HG03565 (cell line): Measurements from ENCODE around the gene USP25.
"Not testable (repeated sequence)": the region's sequence is repeated elsewhere in the genome, so short reads cannot be mapped to it uniquely, and the experiment has no call there.

Experiments used
- ATAC-seq: cut with Tn5 transposase; IDR thresholded peaks from one replicate; pipeline ENCODE4 v1.9.1; 2021; ENCODE audit warnings: mild to moderate bottlenecking, moderate library complexity; ENCODE audit not compliant: unreplicated experiment

The USP25 gene

DNA sequence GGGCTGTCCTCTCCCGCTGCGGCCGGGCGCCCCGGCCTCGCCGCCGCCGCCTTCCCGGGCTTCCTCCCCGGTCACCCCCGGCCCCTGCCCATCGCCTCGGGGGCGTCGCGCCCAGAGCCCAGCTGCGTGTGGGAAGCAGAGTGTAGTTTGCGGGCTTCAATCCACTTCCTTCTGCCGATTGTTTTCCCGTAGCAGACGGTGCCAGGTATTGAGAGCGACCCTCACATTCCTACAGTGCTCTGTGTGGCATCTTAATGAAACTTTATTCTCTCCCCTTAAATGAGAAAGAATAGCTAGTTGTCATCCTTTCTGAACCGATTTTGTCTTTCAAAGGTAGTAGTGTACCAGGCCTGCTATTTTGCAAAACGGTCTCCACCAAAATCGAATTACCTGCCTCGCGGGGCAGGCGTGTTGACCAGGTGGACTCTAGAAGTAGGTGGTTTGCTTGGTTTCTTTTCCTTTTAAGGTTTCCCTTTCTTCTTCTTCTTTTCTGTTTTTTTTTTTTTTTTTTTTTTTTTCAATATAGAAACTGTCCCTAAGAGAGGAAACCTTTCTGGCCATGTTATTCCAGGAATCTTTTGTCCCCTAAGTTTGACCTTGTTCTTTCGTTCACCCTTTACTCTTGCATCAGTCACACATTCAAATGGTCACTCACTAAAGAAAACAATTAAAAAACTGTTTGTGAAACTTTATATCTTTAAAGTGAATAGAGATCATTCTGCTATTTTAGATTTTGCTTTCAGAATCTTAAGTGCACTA lies 881 bp downstream of the USP25 start:
- ATAC-seq, result peak; percentile 1

DNA sequence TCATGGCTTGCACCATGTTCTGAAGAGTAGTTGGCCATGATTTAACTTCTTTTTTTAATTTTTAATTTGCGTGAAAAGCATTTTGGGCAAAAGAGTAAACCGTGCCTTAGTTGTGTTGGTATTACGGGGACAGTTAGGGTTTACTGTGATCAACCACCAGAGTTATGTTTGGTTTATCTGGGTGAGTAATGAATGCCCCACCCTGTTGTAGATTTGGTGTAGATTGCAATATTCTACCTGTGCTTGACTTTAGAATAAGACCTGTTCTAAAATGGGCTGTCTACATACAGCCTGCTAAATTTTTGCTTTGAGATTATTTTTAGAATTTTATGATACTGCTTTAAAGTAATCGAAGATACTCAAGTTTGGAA lies 1.4 kb downstream of the USP25 start:
- ATAC-seq, result no peak

DNA sequence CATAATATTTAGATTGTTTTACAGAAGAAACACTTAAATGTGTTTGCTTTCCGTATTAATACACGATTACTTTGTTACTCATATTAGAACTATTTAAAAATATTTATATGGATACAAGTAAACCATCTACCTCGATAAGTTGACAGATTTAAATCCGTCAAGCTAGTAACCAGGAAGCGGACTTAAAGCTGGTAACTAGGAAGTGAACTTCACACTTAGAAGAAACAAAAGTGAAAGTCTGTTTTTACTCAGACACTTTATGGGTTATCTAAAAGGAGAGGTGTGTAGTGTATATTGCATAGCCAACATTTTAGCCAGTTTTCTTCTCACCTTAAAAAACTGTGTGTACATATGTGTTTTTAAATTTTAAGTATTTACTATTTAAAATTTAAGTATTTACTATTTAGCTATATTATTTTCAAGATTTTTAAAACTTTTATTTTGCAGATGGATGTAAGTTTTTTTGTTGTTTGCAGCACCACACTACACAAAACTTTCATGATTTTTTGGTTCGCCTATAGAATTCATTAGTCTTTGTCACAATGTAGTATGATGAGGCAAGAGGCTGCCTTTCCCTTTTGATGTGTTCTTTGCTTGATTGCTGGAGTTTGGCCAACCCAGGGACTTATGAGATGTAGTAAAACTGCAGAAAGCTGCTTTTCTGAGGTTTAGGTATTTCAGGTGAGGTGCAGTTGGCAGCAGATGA lies 2.7 kb downstream of the USP25 start:
- ATAC-seq, result peak; percentile 64

DNA sequence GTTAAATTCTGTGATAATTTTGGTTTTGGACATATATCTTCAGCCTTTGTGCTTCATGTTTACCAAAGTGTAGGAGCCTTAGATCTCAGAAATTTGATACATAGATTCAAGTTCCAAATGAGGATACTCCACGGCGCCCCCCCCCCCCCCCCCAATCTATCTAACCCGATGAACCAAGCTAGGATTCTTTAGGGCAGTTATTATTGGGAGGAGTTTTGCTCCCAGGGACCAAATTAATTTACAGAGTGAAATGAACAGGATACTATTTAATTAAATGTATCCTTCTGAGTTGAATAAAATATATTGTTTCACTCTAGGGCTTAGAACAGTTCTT lies 3.2 kb downstream of the USP25 start:
- no peak for ATAC-seq

DNA sequence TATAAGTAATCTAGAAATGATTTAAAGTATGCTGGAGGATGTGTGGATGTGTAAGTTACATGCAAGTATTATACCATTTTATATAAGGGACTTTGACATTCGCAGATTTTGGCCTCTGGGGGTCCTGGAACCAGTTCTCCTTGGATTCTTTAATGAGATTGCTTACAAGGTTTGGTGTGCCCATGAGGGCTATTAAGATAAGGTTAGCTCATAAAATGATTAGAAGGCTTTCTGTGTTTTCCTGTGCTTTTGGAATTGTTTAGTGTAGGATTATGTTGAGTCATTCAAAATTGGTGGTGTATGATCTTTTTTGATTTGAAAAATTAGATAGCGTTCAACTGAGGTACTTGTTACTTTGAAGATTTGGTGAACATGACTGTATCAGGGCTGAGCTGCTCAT lies 5.6 kb downstream of the USP25 start:
- no peak for ATAC-seq

DNA sequence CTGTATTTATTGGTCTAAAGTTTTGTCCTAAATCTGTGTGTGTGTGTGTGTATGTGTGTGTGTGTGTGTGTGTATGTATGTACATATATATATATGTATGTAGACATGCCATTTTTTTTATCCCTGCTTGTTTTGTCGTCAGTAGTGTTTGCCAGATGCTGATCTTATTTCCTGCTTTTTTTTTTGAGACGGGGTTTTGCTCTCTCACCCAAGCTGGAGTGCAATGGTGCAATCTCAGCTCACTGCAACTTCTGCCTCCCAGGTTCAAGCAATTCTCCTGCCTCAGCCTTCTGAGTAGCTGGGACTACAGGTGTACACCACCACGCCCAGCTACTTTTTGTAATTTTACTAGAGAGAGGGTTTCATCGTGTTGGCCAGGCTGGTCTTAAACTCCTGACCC lies 6.1 kb downstream of the USP25 start:
- not testable (repeated sequence) for ATAC-seq

DNA sequence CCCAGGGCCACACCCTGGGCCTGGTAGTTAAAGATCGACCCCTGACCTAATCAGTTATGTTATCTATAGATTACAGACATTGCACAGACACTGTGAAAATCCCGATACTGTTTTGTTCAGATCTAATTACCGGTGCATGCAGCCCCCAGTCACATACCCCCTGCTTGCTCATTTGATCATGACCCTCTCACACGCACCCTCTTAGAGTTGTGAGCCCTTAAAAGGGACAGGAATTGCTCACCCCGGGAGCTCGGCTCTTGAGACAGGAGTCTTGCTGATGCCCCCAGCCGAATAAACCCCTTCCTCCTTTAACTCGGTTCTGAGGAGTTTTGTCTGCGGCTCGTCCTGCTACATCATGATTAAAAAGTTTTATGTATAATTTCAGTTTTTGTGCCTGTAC lies 9.0 kb downstream of the USP25 start:
- ATAC-seq, result not testable (repeated sequence)

DNA sequence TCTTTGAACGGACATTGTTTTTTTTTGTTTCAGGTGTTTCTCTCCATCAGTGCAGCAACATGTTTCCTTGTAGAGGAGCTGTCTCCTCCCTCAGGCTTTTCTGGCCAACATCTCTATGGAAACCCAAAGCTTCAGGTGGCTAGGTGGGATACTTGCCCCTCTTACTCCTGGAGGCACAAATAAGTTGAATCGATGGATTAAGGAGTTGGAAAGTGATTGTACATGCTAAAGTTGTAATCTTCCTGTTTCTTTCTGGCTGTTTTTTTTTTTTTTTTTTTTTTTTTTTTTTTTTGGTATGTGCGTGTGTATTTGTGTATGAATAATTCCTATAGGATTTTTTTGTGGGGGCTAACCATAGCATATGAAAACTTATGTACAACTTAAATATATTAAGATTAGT lies 10.6 kb downstream of the USP25 start:
- no peak for ATAC-seq

DNA sequence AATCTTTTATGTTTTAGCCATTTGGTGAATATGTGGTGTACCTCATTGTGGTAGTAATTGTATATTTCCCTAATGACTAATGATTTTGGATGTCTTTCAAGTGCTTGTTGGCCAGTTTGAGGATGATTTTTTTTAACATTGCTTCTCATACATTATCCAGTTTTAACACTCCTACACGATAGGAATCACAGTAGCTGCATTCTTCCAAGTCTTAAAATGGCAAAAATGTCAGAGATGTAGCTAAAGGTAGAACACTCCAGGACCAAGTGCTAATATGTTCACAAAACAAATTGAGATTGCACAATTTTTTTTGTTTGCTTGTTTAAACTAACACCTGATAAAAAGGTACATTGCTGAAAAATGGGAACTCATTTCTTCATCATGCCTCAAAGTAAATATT lies 11.7 kb downstream of the USP25 start:
- ATAC-seq, result no peak

DNA sequence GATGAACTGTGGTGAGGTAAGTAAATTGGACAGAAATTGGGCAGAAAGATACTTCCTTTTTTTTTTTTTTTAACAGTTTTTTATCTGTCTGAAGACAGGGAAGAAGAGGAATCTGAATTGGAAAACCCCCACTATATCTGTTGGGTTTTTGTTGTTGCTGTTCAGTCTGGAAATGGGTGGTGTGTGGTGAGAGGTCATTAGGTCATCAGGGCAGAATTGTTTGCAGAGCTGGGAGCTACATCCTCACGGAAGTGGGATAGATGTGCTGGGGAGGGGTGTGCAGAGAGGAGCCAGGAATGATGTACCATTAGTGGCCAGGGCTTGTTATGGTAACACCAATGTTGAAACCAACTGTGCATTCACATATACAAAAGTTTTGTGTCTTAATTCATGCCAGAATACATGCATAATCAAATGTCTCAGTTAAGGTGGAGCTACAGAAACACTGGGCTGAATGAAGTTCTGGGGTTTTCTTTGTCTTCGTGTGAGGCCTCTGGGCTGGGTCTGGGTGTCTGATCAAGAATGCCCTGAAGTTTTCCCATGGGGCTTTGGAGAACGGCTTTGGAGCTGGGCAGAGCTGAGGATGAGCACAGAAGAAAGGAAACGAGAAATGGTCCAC lies 12.4 kb downstream of the USP25 start:
- no peak for ATAC-seq

DNA sequence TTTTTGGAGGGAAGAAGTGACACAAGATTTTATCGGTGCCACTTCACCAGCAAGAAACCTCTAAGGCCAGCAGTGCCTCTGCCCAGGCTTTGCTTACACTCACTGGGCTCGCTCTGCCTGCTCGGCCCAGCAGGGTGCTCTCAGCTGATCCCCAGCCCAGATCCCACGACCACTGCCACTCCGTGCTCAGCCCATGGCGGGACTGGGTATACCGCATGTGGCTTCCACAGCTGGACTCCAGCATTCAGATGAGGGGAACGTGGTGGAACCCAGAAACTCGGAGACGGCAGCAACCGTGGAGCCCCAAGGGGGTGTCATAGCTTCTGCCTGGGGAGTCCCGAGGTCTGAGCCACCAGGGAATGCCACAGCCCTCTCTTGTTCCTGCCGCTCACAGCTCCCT lies 12.9 kb downstream of the USP25 start:
- ATAC-seq, result no peak

DNA sequence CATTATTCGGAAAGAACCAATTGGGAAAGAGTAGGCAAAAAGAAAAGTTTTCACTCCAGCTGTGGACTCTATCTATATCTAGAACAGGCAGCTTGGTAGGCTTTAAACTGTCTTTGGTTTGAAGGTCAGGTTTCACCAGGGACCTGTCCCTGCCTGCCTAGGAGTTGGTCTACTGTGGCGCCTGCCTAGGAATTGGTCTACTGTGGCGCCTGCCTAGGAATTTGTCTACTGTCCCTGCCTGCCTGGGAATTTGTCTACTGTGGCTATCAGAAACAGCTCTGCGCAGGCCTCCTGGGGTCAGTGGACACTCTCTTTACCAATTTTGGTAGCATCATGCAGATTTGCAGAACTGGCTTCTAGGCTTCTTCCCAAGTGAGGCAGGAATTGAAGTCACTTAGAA lies 13.8 kb downstream of the USP25 start:
- ATAC-seq, result no peak

DNA sequence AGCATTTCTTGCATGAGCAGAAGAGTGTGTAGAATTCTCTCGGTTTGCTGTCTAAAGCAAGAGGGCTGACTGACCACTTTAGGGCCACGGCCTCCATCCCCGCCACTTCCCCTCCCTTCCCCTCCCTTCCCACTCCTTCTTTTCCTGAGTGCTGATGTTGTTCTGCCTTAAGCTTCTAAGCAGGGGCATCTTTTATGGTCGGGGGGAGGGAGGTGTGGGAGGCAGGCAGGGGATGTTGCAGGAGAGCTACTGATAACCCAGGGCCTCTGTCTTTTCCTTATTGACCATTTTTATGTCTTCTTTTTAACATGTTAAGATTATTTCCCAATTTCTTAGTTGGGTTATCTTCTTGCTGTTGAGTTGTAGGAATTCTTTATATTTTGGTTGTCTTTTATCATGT lies 15.1 kb downstream of the USP25 start:
- ATAC-seq, result no peak

DNA sequence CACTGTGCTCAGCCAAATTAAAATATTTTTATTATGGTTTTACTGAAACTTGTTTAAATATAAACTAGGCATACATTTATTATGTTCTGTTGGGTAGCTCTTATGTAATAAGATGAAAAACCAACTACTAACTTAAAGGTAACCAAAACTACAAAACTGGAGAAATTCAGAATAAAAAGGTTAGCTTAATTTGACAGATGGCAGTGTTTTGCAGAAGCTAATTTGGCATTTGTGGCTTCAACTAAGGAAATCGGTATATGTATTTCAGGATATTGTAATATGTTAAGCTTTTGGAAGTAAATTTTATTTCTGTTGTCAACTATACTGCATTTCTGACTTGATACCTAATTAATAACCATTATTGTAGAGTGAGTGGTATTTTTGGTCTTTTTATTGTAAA lies 18.8 kb downstream of the USP25 start:
- no peak for ATAC-seq

DNA sequence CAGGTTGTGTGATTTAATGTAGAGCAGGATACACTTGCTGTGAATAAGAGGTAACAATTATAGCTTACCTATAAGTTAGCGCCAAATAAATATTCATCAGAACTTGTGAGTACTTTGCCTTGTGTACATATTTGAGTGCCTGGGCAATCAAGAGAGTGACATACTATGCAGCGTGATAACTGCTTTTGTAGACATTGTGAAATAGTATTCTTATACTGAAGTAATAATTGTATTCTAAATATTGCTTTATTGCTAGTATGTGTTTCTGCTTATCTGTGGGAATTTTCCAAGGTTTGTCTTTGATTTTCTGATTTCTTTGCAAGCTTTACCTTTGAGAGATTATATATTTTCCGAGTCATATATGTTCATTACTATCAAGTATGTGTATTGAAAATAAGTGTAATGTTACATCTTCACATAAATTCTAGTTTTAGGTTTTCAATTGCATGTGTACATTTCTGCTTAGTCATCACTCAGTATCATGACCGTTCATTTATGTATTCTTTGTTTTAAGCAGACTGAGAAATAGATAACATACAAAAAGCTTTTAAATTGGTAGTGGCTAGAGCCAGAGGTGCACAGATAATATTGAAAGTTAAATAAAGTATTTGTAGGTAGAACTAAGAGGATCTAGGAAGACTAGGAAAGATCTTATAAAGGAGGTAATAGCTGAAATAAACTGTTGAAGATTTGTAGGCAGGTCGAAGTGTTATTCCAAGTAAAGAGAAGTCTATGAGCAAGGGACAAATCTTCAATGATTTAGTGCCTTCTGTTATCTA lies 19.5 kb downstream of the USP25 start:
- no peak for ATAC-seq

DNA sequence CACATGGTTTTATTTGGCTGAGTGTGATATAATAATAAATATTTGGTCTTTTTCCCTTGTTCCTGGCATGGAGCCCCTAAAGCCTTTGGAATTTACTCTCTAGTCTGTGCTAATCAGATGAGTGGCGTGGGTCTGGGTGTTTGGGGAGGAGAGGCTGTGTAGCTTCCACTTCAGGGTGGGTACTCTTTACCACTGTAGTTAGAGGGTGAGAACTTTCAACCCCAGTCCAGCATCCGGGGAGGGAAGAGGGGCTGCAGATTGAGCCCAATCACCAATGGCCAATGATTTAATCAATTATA lies 20.0 kb downstream of the USP25 start:
- no peak for ATAC-seq

DNA sequence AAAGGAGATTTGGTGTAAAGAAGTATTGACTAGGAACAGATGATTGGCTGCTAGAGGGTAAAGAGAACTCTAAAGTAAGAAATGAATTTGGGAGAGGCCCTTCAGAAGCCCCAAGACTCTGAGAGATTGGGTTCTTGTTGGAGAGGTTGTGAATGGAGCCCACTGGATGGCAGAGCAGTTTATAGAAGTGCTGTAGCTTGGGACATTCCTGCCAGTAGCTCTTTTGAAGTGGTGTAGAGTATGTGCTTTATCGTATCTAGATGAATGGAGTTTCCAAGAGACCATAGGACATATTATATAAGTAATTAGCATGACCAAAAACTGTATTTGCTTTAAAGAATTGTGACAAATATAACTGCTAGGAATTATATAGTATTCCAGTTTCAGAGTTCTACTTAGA lies 21.3 kb downstream of the USP25 start:
- no peak for ATAC-seq

DNA sequence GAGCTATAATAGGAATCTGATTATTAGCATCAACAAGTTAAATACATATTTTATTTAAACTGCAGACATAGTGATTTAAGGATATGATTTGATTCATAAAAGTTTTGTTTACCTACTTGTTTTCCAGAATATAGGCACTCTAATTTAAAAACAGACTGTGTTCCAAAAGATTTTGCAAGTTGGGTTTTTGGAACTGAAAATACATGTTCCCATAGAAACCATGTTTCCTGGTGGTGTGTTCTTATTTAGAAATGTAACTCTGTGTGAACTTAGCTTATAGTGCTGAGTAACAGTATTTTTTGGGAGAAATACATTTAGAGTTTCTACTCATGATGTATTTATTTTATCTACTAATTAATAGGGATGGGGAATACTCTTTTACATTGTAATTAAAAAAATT lies 21.8 kb downstream of the USP25 start:
- no peak for ATAC-seq

DNA sequence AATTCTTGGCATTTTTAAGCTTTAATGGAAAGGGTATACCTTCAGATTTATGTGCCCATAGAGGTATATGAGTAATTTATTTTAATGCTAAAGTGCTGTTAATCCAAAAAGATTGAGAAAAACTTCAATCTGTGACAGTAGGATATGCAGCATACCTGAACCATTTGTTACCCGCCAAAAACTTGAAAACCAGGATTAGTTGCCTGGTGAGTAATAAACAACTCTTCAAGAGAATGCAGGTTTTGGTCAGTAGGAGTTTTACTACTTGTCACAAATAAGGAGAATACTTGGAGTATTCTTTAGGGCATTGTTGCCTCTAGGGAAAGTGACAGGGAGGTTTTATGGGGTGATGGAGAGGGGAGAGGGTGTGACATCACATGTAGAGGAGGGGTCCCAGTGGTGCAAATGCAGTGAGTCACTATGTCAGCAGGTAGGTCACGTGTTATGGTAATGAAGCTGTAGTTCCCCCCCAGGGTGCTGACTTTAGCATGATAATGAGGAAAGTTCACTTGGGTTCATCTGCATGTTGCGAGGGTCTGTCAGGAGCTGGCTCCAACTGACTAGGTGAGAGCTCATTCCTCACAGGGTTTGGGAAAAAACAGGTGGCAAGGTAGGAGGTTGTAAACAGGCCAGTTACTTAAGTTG lies 23.1 kb downstream of the USP25 start:
- ATAC-seq, result no peak

DNA sequence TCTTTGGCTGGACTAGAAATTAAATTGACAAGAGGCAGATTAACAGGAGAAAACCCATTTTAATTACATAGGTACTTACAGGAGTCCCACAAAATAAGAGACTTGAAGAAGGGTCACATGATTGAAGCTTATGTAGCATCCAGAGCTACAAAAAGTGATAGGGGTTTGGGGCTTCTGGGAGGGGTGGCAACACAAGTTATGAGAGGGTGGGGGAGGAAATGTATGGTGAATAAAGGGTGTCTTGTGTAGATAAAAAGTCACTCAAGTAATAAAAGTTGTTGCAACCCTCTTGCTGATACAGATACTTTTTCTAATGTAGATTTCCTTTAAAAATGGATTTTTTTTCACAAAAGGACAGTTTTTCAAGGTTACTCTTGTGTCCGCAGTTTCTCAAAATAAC lies 24.0 kb downstream of the USP25 start:
- no peak for ATAC-seq

DNA sequence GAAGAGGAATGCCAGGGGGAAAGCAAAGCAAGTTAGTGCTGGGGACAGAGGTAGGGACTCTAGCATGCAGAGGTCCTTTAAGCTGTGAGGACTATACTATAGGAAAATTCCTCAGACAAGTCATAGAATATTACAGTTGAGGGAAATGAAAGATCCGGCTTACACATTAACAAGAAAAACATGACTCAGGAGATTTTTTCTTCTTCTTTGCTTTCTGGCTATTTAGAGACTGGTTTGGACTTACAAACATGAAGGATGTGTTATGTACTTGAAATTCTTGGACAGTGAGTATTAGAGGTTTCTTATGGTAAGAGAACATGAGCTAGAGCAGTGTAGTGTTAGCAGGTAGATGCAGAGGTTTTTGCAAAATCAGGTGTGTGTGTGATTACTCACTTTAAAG lies 24.9 kb downstream of the USP25 start:
- no peak for ATAC-seq
